H9 (cell line): Measurements from ENCODE around the gene CD247. TPM values are rescaled to one million over a fixed set of nuclear protein-coding genes. Genes with fewer than 3 reads are reported as not detected.

Experiments used
- DNase-seq: peaks from one replicate; pipeline ENCODE4 v3.0.0-alpha.2; 2017
- H2AFZ ChIP-seq: one replicate; pipeline ENCODE4 v1.6.1; 2013; ENCODE audit warnings: mild to moderate bottlenecking, low read length, control low read depth, moderate library complexity
- H2AK5ac ChIP-seq: 2 replicates; pipeline ENCODE4 v1.6.1; 2013; ENCODE audit warnings: low read length, control low read depth, mixed read lengths; ENCODE audit not compliant: insufficient read length
- H2BK120ac ChIP-seq: one replicate; pipeline ENCODE4 v1.6.1; 2013; ENCODE audit warnings: low read depth, mild to moderate bottlenecking, low read length, control low read depth, inconsistent platforms; ENCODE audit not compliant: poor library complexity, severe bottlenecking
- H2BK12ac ChIP-seq: 2 replicates; pipeline ENCODE4 v1.6.1; 2013; ENCODE audit warnings: low read length, control low read depth, mixed read lengths, low read depth; ENCODE audit not compliant: insufficient read length
- H2BK15ac ChIP-seq: 2 replicates; pipeline ENCODE4 v1.6.1; 2013; ENCODE audit warnings: low read depth, low read length, control low read depth
- H2BK20ac ChIP-seq: one replicate; pipeline ENCODE4 v1.6.1; 2013; ENCODE audit warnings: low read depth, mild to moderate bottlenecking, low read length, control low read depth, inconsistent platforms; ENCODE audit not compliant: poor library complexity, severe bottlenecking
- H2BK5ac ChIP-seq: 2 replicates; pipeline ENCODE4 v1.6.1; 2013; ENCODE audit warnings: low read length, control low read depth, mixed read lengths; ENCODE audit not compliant: insufficient read length
- H3K14ac ChIP-seq: 2 replicates; pipeline ENCODE4 v1.6.1; 2013; ENCODE audit warnings: low read length, control low read depth; ENCODE audit not compliant: insufficient read depth
- H3K18ac ChIP-seq: 2 replicates; pipeline ENCODE4 v1.6.1; 2013; ENCODE audit warnings: low read depth, mild to moderate bottlenecking, mixed read lengths, low read length, control low read depth; ENCODE audit not compliant: insufficient read length
- H3K23ac ChIP-seq: 2 replicates; pipeline ENCODE4 v1.6.1; 2013; ENCODE audit warnings: low read length, control low read depth, mixed read lengths, low read depth; ENCODE audit not compliant: insufficient read length
- H3K23me2 ChIP-seq: 2 replicates; pipeline ENCODE4 v1.6.1; 2013; ENCODE audit warnings: low read depth, mild to moderate bottlenecking, mixed read lengths, low read length, control low read depth; ENCODE audit not compliant: insufficient read length, poor library complexity, severe bottlenecking
- H3K27ac ChIP-seq: 2 replicates; pipeline ENCODE4 v1.5.1; 2013; ENCODE audit warnings: low read length, control low read depth, mixed read lengths, low read depth; ENCODE audit not compliant: insufficient read length
- H3K27me3 ChIP-seq: 2 replicates; pipeline ENCODE4 v1.6.1; 2013; ENCODE audit warnings: low read length, control low read depth, inconsistent platforms; ENCODE audit not compliant: insufficient read depth
- H3K4ac ChIP-seq: 2 replicates; pipeline ENCODE4 v1.6.1; 2013; ENCODE audit warnings: low read depth, mild to moderate bottlenecking, control low read depth, inconsistent platforms, low read length, moderate library complexity
- H3K4me1 ChIP-seq: 2 replicates; pipeline ENCODE4 v1.6.1; 2013; ENCODE audit warnings: low read length, control low read depth, inconsistent platforms; ENCODE audit not compliant: insufficient read depth
- H3K4me2 ChIP-seq: 2 replicates; pipeline ENCODE4 v1.6.1; 2013; ENCODE audit warnings: low read length, control low read depth, mixed read lengths; ENCODE audit not compliant: insufficient read length, insufficient read depth
- H3K56ac ChIP-seq: 2 replicates; pipeline ENCODE4 v1.6.1; 2013; ENCODE audit warnings: low read depth, mild to moderate bottlenecking, mixed read lengths, low read length, control low read depth; ENCODE audit not compliant: insufficient read length
- H3K79me1 ChIP-seq: 2 replicates; pipeline ENCODE4 v1.6.1; 2013; ENCODE audit warnings: low read depth, mild to moderate bottlenecking, moderate library complexity, low read length, control low read depth, inconsistent platforms; ENCODE audit not compliant: insufficient read depth, poor library complexity, severe bottlenecking
- H3K79me2 ChIP-seq: 2 replicates; pipeline ENCODE4 v1.6.1; 2013; ENCODE audit warnings: low read length, control low read depth, inconsistent platforms; ENCODE audit not compliant: insufficient read depth
- H3K9ac ChIP-seq: 2 replicates; pipeline ENCODE4 v1.6.1; 2013; ENCODE audit warnings: low read length, control low read depth, mixed read lengths; ENCODE audit not compliant: insufficient read length; ENCODE audit errors: extremely low read depth
- H3K9me3 ChIP-seq: one replicate; pipeline ENCODE4 v1.6.1; 2013; ENCODE audit warnings: low read depth, low read length, inconsistent platforms; ENCODE audit not compliant: control insufficient read depth
- H3T11ph ChIP-seq: one replicate; pipeline ENCODE4 v1.6.1; 2013; ENCODE audit warnings: mild to moderate bottlenecking, low read length, control low read depth, inconsistent platforms
- H4K20me1 ChIP-seq: one replicate; pipeline ENCODE4 v1.6.1; 2013; ENCODE audit not compliant: control insufficient read depth, insufficient read length, insufficient read depth
- H4K5ac ChIP-seq: 2 replicates; pipeline ENCODE4 v1.6.1; 2013; ENCODE audit warnings: low read depth, mild to moderate bottlenecking, mixed read lengths, low read length, control low read depth; ENCODE audit not compliant: insufficient read length
- H4K8ac ChIP-seq: replicated peaks from 2 replicates; pipeline ENCODE4 v1.6.1; 2013; ENCODE audit warnings: low read length, control low read depth, mixed read lengths, low read depth; ENCODE audit not compliant: insufficient read length
- H4K91ac ChIP-seq: 2 replicates; pipeline ENCODE4 v1.6.1; 2013; ENCODE audit warnings: low read depth, mild to moderate bottlenecking, moderate library complexity, mixed read lengths, low read length, control low read depth; ENCODE audit not compliant: insufficient read length
- H3K27ac Mint-ChIP-seq, 3 experiments: 2 replicates in 2 of 3; 3 replicates in 1 of 3; pipeline ENCODE4 v1.8.0; 2020 to 2021; ENCODE audit warnings: mixed read lengths in 3 of 3, mild to moderate bottlenecking in 1 of 3, moderate library complexity in 1 of 3
- H3K27me3 Mint-ChIP-seq: 2 replicates; pipeline ENCODE4 v1.8.0; 2021; ENCODE audit warnings: low read depth, mild to moderate bottlenecking, moderate library complexity, mixed read lengths
- H3K36me3 Mint-ChIP-seq, 3 experiments: 2 replicates in 2 of 3; 3 replicates in 1 of 3; pipeline ENCODE4 v1.8.0; 2020 to 2021; ENCODE audit warnings: low read depth in 3 of 3, mixed read lengths in 3 of 3; ENCODE audit not compliant: insufficient read depth in 1 of 3
- H3K4me1 Mint-ChIP-seq, 2 experiments: 2 replicates each; pipeline ENCODE4 v1.8.0; 2020; ENCODE audit warnings: mixed read lengths in 2 of 2
- H3K4me3 Mint-ChIP-seq, 2 experiments: 2 replicates in 1 of 2; 3 replicates in 1 of 2; pipeline ENCODE4 v1.8.0; 2020 to 2021; ENCODE audit warnings: mild to moderate bottlenecking in 2 of 2, mixed read lengths in 2 of 2, moderate library complexity in 1 of 2
- H3K9me3 Mint-ChIP-seq, 2 experiments: 2 replicates in 1 of 2; 3 replicates in 1 of 2; pipeline ENCODE4 v1.8.0; 2020; ENCODE audit warnings: mild to moderate bottlenecking in 2 of 2, mixed read lengths in 2 of 2, moderate library complexity in 1 of 2
- CTCF ChIP-seq: fragments of 200-600 bp; sonication (generic); conservative IDR thresholded peaks from 3 replicates; pipeline ENCODE4 v1.8.0; 2021; ENCODE audit warnings: antibody characterized with exemption, mild to moderate bottlenecking
- WGBS: extraction: QIAGEN DNeasy Blood & Tissue Kit; methylation state at CpG from one replicate; pipeline ENCODE4 v1.1.7; 2013; ENCODE audit warnings: missing lambda C conversion rate, low lambda C conversion rate, mixed read lengths; ENCODE audit not compliant: insufficient read length; ENCODE audit errors: extremely low coverage; 5-methylcytosine and 5-hydroxymethylcytosine counted together
- total RNA-seq: library from RNA; stranded (reverse); gene quantifications from 2 replicates; pipeline ENCODE4 v1.2.1, GENCODE V29; 2021

Gene CD247
- total RNA-seq, 1 experiment from 2014 or later, result 1.2 TPM

- Histone ChIP-seq H3K56ac (no peak within 1 kb of the TSS), H3T11ph (no peak within 1 kb of the TSS), H3K4me1 (peaks cover 3% of the 10 kb centered on the region; the same call in 1 of the 2 replicates), H3K79me1 (no peaks in the 10 kb centered on the region), H3K27me3 (no peaks in the 10 kb centered on the region), H4K91ac (no peak within 1 kb of the TSS), H3K79me2 (no peaks in the 10 kb centered on the region), H2BK20ac (no peak within 1 kb of the TSS), H3K27ac (no peak within 1 kb of the TSS), H2BK15ac (no peak within 1 kb of the TSS), H3K18ac (no peak within 1 kb of the TSS), H4K5ac (no peak within 1 kb of the TSS), H4K20me1 (no peaks in the 10 kb centered on the region), H3K9ac (peak within 1 kb of the TSS; percentile 12), H3K4ac (no peak within 1 kb of the TSS), H3K14ac (no peak within 1 kb of the TSS; the same call in 1 of the 2 replicates), H2AFZ (peak within 1 kb of the TSS; percentile 96), H4K8ac (no peak within 1 kb of the TSS), H2AK5ac (no peak within 1 kb of the TSS), H2BK12ac (no peak within 1 kb of the TSS), H2BK120ac (no peak within 1 kb of the TSS), H3K23me2 (peaks cover 9% of the 10 kb centered on the region), H3K23ac (no peak within 1 kb of the TSS), H3K4me2 (peak within 1 kb of the TSS; percentile 92), H3K9me3 (no peaks in the 10 kb centered on the region), H2BK5ac (no peak within 1 kb of the TSS)
- Mint-ChIP-seq H3K4me1 (peaks cover 8 to 19% of the 10 kb centered on the region in 2 experiments; a peak in 3 of 4 replicates), H3K27me3 (peaks cover 16% of the 10 kb centered on the region), H3K4me3 (peak within 1 kb of the TSS; percentile 72 to 85), H3K27ac (peak within 1 kb of the TSS in 1 of 3 experiments; percentile 80; a peak in 4 of 7 replicates), H3K36me3 (no peaks in the 10 kb centered on the region; a peak in 1 of 7 replicates), H3K9me3 (no peaks in the 10 kb centered on the region)
- WGBS, result no CpG with 5 or more reads among the region's 90 CpGs
- DNase-seq, result peak; percentile 96
- no peak for TF ChIP-seq CTCF
Measured at GRCh38 chr1:167553136-167554027, 35.1 kb upstream of the CD247 start, which contains the start of gene CREG1. Gene CREG1, minus strand, starts transcription at chr1:167553762.
